HS-27A (cell line): ENCODE measurements around the gene UMPS.
"Not testable (repeated sequence)": the region's sequence is repeated elsewhere in the genome, so short reads cannot be mapped to it uniquely, and the experiment has no call there.

ENCODE experiments used
- DNase-seq: peaks from one replicate; pipeline ENCODE4 v3.0.0-alpha.2; 2012; ENCODE audit warnings: low read depth, missing footprints

The UMPS gene

DNA sequence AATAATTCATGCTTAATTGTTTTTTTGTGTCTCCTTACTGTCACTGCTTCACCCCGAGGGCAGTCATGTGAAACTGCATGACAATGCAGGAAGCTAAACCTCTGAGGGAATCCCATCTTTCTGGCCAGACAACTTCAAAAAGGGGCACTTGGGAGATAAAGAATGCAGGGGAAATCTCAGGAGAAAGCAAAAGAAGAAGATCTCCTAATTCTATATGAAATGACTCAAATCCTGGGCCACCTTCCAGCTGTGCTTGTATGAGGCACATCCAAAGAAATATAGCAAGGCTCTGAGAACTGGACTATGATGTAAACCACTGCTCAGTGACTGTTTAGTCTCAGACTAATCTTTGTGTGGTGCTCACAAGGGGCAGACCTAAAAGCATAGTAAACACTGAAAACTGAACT, 22.6 kb upstream of the UMPS start:
- DNase-seq = no peak

DNA sequence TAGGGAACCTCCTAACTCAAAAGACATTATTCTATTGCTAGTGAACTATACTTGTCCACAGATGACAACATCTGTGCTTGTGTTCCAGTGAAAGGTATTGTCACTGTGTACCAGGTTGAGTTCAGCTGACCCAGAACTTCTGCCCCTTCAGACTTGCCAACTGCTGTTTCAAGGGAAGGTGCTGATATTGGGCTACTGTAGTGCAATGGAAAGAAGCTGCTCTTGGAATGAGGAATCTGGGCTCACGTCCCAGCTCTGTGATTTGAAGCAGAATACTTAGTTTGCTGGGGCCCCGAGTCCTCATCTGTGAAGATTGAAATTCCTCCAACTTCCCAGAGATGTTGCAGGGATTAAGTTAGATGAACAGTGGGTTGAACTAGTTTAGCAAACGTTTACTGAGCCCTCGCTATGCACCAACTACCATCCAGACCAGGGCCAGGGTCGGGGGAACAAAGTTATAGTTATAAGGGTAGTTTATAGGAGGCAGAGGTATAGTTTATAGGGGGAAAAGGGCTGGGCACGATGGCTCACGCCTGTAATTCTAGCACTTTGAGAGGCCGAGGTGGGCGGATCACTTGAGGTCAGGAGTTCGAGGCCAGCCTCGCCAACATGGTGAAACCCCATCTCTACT, 15.9 kb upstream of the UMPS start:
- DNase-seq = no peak

GRCh38 chr3:124722589-124722988, 7.7 kb upstream of the UMPS start:
- no peak for DNase-seq

GRCh38 chr3:124730941-124731297, 667 bp downstream of the UMPS start:
- DNase-seq = no peak

GRCh38 chr3:124731760-124732159, 1.5 kb downstream of the UMPS start:
- DNase-seq = no peak

DNA sequence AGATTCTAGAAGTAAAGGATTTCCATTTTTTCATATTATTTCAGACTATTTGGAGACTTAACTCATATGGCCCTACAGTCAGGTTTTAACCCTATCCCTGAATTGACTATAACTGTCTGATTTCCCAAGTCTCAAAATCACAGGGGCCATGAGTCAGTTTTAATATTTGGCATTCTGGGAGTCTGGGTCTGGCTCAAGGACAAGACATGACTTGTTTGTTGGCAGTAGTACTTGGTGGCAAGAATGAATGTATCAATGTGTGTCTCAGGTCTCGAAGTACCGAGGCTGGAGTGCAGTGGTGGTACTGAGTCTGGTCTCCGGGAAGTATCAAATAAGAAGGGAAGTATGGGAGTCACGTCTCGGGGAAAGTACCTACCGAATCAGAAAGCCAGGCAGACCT, 10.8 kb downstream of the UMPS start:
- no peak for DNase-seq

GRCh38 chr3:124745756-124746155, 15.5 kb downstream of the UMPS start:
- DNase-seq = no peak

DNA sequence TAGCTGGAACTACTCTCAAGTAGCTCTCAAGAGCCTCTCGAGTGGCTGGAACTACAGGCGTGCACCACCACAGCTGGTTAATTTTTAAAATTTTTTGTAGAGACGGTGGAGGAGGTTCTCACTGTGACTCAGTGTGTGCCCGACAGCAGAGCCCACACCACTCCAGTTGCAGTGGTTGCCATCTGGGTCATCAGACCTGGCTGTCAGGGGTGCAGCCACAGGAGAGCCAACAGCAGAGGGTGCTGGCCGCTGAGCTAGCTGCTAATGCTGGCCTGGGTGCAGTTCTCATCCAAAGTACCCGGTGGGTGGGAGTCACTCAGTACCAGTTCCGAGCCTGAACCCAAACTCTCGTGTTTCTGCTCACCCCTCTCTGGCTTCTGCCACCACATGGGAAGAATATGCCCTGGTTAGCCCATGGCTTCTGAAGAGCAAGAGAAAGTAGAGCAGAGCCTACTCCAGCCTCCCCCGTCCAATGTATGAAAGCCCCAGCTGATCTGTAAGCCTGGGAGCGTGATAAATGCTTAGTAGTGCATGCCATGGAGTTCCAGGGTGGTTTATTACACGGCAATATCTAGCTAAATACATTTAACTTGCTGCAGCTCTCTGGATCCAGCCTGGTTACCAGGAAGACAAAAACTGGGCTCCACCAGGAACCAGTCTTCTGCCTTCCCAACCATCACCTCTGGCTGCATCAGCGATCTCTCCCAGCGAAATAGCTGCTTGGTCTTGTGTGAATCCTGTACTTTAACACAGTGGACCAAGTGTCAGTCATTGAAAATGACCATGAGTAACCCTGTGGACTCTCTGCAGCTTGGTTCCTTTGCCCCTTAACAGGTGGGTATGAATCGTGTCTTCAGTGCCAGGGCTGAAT, 17.1 kb downstream of the UMPS start:
- no peak for DNase-seq

DNA sequence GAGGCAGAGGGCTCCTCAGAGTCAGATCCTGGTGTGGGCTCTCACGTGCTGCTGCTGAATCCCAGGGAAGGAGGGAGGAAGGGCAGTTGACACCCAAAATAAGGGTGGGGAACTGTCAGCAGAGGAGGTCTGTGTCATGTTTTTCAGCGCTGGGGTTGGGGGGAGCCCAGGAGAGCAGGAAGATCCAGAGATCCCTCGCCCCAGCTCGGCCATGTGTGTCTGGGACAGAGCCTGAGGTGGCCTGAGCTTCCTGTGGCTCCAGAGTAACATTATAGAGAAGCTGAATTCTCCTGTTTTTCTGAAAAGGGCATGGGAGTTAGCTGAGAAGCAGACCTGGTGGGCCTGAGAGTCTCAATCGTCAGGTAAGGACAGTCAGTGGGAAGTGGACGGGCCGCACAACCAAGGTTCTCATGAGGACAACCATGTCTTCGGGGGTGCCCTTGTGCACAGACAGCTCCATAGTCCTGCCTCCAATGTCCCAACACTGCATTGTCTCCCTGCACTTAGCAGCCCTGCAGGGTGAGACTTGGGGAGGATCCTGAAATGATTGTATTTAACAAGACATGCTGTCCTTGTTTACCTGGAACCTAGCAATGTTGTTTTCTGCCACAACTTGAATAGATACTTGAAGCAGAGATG, 18.4 kb downstream of the UMPS start:
- DNase-seq = no peak

DNA sequence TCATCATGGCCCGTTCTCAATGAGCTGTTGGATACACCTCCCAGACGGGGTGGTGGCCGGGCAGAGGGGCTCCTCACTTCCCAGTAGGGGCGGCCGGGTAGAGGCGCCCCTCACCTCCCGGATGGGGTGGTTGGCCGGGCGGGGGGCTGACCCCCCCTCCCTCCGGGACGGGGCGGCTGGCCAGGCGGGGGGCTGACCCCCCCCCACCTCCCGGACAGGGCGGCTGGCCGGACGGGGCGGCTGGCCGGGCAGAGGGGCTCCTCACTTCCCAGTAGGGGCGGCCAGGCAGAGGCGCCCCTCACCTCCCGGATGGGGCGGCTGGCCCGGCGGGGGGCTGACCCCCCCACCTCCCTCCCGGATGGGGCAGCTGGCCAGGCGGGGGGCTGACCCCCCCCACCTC, 19.6 kb downstream of the UMPS start:
- DNase-seq = not testable (repeated sequence)

DNA sequence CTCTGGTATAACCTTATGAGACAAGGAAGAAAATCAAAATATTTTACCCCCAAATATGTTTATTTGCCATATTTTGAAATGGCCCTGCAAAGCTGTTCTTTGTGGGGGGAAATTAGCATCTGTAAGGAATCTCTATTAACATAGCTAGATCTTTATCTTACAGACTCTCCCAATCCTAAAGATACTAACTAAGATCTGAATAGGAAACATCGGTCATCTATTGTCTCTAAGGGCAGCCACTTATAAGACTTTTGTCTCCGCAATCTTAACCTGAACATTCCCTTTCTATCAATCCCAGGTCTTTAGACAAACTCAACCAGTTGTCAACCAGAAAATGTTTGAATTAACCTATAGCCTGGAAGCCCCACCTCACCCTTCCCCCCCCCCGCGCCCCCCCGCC, 21.2 kb downstream of the UMPS start:
- DNase-seq = no peak

DNA sequence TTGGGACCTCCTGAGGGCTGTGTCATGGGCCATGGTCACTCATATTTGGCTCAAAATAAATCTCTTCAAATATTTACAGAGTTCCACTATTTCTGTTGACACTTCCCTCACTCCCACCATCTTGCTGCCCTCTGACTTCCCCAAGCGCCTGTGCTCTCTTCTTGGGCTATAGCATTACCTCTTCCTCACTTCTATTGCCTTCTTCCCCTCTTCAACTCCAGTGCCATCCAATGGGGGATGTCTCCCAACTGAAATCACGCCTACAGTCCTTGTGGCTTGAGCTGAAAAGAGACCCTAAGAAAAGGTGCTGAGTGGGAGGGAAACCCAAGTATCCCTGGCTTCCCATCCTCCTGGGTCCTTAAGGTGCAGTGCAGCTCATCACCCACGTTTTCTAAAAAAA, 21.8 kb downstream of the UMPS start:
- no peak for DNase-seq

DNA sequence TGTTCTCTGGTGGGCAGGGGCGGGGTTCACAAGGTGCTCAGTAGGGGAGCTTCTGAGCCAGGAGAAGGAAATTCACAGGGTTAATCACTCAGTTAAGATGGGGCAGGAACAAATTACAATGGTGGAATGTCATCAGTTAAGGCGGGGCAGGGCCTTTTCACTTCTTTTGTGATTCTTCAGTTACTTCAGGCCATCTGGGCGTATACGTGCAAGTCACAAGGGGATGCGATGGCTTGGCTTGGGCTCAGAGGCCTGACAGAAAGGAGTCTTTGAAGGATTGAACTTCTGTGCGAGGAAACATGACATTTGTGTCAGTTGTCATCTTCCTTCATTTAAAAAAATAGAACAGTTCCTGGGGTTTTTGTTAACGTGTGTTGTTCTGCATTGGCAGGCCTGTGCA, 27.7 kb downstream of the UMPS start:
- DNase-seq = not testable (repeated sequence)

- no peak for DNase-seq
These were observed 28.8 kb downstream of the UMPS start for GRCh38 chr3:124758851-124759635.

DNA sequence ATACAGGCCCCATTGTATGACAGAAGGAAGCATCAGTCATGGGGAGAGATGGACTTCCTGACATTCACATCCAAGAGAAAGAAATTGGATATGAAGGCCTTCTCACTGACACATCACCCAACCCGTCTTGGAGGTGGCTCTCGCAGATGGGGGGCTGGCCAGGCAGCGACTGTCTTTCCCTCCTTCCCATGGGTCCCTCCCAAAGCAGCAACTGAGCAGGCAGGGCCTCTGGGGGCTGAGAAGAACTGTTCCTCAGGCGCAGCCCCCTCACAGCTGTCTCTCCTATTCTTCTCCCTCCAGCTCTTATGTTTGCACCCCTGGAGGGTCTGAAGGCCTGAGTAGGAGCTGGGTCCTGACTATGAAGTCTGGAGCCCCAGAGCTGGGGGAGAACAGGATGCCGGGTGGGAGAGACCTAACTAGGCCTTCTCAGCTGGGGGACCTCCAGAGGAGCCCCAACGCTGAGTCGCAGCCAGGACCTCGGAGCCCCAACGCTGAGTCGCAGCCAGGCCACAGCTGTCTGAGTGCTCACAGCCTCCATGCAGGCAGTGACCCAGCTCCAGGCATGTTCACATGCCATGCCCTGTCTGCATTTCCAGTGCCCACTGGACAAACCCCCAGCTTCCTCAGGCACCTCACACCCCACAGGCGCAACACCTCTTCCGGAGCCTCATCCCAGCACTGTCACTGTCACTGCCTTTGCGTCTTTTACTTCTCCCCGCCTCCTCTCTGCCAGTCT, 29.6 kb downstream of the UMPS start:
- no peak for DNase-seq

- peak; percentile 64 for DNase-seq
These were observed 30.3 kb downstream of the UMPS start for GRCh38 chr3:124760601-124761000.

GRCh38 chr3:124761250-124761796, 31.1 kb downstream of the UMPS start:
- DNase-seq = peak; percentile 62

GRCh38 chr3:124761935-124762660, 31.8 kb downstream of the UMPS start:
- no peak for DNase-seq

DNA sequence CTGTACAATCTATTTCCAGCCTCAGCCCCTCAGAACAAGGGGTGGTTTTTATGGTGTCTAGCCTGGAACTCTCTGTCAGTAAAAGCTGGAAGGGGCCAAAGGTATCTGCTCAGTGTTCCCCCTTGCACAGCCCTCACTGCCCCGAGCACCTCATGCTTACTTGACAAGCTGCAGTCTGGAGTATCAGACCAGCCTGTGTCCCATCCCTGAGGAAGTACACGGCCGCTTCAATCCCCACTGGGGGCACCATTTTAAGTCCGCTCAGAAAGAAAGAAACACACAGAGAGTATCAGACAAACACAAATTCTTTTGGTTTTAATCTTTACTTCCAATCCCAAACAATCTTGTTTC, 32.4 kb downstream of the UMPS start:
- no peak for DNase-seq

DNA sequence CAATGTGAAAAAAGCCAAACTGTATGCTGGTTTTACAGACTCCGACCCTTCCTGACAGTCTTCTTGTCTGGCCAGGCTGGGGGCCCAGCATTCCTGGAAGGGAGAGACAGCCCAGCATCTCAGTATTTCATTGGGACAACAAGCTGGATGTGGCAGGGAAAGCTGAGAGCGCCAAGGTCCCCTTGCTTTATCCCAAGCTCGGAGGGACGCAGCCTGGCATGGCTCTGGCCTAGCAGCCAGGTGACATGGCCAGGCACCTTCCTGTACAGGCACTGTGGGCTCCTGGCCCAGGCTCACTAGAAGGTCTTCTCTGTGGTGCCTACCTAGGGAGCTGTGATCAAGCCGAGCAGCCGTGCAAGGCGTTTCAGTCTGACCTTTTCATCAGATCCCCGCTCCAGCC, 33.0 kb downstream of the UMPS start:
- DNase-seq = no peak
